ENCODE results near the gene PTPRG.

DNA sequence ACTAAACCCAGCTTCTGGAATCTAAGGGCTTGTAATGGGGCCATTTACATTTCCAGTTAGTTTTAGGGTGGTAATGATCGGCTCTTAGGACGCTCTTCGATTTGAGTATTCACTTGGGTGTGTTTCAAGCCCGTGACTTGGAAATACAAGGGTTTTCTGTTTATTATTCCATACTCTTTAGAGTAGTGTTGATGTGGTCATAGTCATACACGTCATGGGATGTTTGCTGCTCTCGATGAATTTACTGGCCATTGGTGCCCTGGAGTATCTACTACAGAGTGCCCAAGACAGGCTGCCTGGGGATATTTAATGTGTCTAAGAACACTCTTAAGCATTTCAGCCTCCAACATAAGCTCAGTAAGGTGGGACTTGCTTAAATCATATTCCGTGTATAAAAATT, 64.1 kb downstream of the PTPRG start:
- TF ChIP-seq, protein P1, sequence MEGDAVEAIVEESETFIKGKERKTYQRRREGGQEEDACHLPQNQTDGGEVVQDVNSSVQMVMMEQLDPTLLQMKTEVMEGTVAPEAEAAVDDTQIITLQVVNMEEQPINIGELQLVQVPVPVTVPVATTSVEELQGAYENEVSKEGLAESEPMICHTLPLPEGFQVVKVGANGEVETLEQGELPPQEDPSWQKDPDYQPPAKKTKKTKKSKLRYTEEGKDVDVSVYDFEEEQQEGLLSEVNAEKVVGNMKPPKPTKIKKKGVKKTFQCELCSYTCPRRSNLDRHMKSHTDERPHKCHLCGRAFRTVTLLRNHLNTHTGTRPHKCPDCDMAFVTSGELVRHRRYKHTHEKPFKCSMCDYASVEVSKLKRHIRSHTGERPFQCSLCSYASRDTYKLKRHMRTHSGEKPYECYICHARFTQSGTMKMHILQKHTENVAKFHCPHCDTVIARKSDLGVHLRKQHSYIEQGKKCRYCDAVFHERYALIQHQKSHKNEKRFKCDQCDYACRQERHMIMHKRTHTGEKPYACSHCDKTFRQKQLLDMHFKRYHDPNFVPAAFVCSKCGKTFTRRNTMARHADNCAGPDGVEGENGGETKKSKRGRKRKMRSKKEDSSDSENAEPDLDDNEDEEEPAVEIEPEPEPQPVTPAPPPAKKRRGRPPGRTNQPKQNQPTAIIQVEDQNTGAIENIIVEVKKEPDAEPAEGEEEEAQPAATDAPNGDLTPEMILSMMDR (IDR thresholded peaks at IDR 0.05), result no peak
- TF ChIP-seq POLR2A (IDR thresholded peaks at IDR 0.05), result no peak
